Bronchial epithelial cell (primary cell): ENCODE measurements around the gene OR6N2. TPM values are rescaled to one million over a fixed set of nuclear protein-coding genes. Genes with fewer than 3 reads are reported as not detected.

ENCODE experiments used
- DNase-seq: peaks from one replicate; pipeline ENCODE4 v3.0.0-alpha.2; 2010; ENCODE audit warnings: low read depth
- FAIRE-seq: peaks from 2 replicates; lab custom pipeline; 2011; peaks lifted over from hg19 to GRCh38; lab: Jason Lieb, UNC
- H3K27me3 ChIP-seq: 2 replicates; pipeline ENCODE4 v1.5.1; 2011; ENCODE audit warnings: low read length; ENCODE audit not compliant: control insufficient read depth, insufficient read depth
- H3K36me3 ChIP-seq: 2 replicates; pipeline ENCODE4 v1.5.1; 2011; ENCODE audit warnings: low read length; ENCODE audit not compliant: control insufficient read depth, insufficient read depth
- H3K4me3 ChIP-seq: 2 replicates; pipeline ENCODE4 v1.5.1; 2011; ENCODE audit warnings: mild to moderate bottlenecking, low read depth, low read length, control low read depth
- total RNA-seq: library from RNA; depleted of rRNA; stranded (reverse); fragments of >200 nt; gene quantifications from 2 replicates; pipeline ENCODE4 v1.2.1, GENCODE V29; 2014
- TF ChIP-seq, protein P1 (sequence below): IDR thresholded peaks from 2 replicates; pipeline ENCODE4 v1.5.1; 2011; ENCODE audit warnings: mild to moderate bottlenecking, moderate library complexity, low read length, control low read depth, inconsistent platforms; ENCODE audit not compliant: insufficient read depth, severe bottlenecking

The OR6N2 gene
- total RNA-seq, 1 donor from 2014 or later: not detected

DNA sequence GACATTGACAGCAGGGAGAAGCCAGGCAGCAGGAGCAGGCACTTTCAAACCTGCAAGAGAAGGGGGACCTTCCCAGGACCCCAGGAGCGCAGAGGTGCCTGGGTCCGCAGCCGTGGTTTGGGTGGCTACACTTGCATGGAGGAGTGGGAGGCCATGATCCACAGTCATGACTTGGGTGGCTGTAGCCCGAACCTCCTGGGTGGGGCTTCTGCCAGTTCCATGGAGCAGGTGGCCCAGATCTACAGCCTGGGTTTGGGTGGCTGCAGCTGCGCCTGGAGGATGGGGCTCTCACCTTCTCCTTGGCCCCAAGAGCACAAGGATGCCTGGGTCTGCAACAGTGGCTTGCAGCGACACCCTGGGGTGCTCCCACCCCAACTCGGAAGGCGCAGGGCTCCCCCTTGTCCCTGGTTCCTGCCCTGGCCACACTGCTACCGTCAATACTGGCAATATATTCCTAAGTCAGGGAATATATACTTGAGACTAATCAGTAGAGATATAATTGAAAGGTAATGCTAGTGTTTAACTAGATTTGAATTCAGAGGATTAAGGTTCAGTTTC is 28.8 kb downstream of the OR6N2 start:
- DNase-seq (no peak), FAIRE-seq (no peak)
- TF ChIP-seq, protein P1, sequence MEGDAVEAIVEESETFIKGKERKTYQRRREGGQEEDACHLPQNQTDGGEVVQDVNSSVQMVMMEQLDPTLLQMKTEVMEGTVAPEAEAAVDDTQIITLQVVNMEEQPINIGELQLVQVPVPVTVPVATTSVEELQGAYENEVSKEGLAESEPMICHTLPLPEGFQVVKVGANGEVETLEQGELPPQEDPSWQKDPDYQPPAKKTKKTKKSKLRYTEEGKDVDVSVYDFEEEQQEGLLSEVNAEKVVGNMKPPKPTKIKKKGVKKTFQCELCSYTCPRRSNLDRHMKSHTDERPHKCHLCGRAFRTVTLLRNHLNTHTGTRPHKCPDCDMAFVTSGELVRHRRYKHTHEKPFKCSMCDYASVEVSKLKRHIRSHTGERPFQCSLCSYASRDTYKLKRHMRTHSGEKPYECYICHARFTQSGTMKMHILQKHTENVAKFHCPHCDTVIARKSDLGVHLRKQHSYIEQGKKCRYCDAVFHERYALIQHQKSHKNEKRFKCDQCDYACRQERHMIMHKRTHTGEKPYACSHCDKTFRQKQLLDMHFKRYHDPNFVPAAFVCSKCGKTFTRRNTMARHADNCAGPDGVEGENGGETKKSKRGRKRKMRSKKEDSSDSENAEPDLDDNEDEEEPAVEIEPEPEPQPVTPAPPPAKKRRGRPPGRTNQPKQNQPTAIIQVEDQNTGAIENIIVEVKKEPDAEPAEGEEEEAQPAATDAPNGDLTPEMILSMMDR: no peak
- no peaks in the 10 kb centered on the region for H3K36me3 ChIP-seq
- no peak overlapping the region for H3K4me3 ChIP-seq
- H3K27me3 ChIP-seq: no peaks in the 10 kb centered on the region

- TF ChIP-seq, protein P1: no peak
Observed at GRCh38 chr1:158735848-158736247, 45.2 kb downstream of the OR6N2 start.

GRCh38 chr1:158732524-158732923 is 48.5 kb downstream of the OR6N2 start:
- TF ChIP-seq, protein P1: no peak
- no peak overlapping the region for H3K4me3 ChIP-seq
- H3K36me3 ChIP-seq: no peaks in the 10 kb centered on the region
- no peaks in the 10 kb centered on the region for H3K27me3 ChIP-seq
- DNase-seq (no peak), FAIRE-seq (no peak)

More at GRCh38 chr1:158735848-158736247, 45.2 kb downstream of the OR6N2 start:
- Histone ChIP-seq H3K27me3 (no peaks in the 10 kb centered on the region), H3K36me3 (no peaks in the 10 kb centered on the region), H3K4me3 (no peak overlapping the region)
- DNase-seq: no peak
- FAIRE-seq: no peak

- DNase-seq: no peak
- Histone ChIP-seq H3K4me3 (no peak overlapping the region), H3K27me3 (no peaks in the 10 kb centered on the region), H3K36me3 (no peaks in the 10 kb centered on the region)
- TF ChIP-seq, protein P1: no peak
- no peak for FAIRE-seq
Observed at GRCh38 chr1:158731707-158732106, 49.3 kb downstream of the OR6N2 start.

DNA sequence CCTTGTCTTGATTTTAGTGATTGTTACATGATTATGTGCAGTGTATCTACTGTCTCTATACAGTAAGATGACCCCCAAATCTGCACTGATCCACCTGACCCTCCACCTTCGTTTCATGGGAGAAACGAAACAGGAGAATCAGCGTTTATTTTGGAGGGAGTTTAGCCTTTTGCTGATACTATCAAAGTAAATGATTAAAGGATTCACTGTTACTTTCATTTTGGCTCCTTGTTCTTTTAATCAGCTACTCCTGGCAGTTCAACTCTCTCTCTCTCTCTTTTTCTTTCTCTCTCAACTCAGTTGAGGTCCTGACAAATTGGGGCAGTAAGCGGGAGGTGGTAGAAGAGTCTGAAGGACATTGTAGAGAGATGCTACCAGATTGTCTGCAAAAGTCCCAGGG is 50.6 kb downstream of the OR6N2 start:
- H3K27me3 ChIP-seq: no peaks in the 10 kb centered on the region
- H3K4me3 ChIP-seq: no peak overlapping the region
- FAIRE-seq (no peak), DNase-seq (no peak)
- H3K36me3 ChIP-seq: no peaks in the 10 kb centered on the region
- TF ChIP-seq, protein P1: no peak
